Right ventricle myocardium superior (tissue), 1 donor: ENCODE data around the gene LRMDA. TPM values are rescaled to one million over a fixed set of nuclear protein-coding genes. Genes with fewer than 3 reads are reported as not detected.

ENCODE experiments used
- ATAC-seq: fragments of 200-7000 bp; cut with Tn5 transposase; one replicate; pipeline ENCODE4 v1.9.1; 2020; ENCODE audit warnings: mild to moderate bottlenecking; ENCODE audit not compliant: poor library complexity
- DNase-seq: peaks from one replicate; pipeline ENCODE4 v3.0.0-alpha.2; 2020
- intact Hi-C: fragments of 100-400 bp; cut with DNase I; formaldehyde crosslinking; loops from one replicate; pipeline ENCODE4 v1.11.2; 2022
- total RNA-seq: library from RNA; stranded (reverse); fragmentation: NEBNext Ultra II Directional; extraction: Animal tissue kit (Norgen Biotek cat#: 25700); gene quantifications from one replicate; pipeline ENCODE4 v1.2.1, GENCODE V29; 2021
- donor health status: DM: no; HTN: yes; CAD: no; lungs with severe emphysema.

Gene LRMDA
- total RNA-seq, 1 donor from 2014 or later, result 26.3 TPM

DNA sequence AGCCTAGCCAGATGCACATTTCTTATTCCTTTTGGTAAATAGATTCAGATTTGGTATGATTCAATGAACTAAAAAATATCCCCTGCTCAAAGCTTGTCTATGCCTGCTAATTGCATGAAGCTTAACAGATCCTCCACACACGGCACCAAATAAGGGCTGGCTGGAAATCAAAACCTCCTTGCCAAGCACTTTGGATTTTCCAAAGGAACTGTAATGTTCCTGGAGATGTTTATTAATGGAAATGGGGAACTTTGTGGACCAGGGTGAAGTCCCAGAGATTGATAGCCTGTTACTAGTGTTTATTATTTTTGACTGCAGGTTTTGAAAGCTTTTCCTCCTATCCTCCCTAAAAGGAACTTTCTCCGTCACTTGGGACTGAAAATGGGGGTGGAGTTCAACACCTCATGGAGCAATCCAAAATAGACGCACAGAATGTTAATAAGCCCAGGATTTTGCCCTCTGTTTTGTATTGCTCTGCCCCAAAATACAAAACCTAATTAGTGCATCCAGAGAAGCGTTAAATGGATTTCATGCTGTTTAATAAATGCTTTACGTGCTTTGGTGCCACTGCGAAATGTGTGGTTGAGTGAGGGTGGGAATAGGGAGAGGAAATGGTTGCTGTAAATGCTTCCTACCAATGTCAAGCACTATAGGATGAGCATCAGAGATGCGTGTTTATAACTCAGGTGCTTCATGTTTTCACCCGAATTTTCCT, 1027.7 kb downstream of the LRMDA start:
- DNase-seq (no peak), ATAC-seq (peak; percentile 58)
- intact Hi-C loops, result no loop called here

DNA sequence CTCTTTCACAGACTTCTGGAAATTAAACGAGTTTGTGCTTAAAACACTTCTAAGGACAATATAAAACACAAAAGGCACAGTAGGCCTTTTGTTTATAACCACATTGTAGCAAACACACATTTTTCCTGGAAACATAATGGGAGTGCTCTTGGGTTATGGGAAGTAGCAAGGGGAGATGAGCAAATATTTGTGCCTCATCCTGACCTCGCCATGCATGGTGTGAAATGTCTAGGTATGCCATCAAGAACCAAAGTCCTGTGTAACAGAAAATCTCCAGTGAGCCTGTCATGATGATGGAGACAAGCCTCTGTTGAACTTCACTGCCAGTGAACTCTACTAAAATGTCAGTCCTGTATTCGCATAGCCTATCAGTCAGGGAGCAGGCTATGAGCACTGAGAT, 1029.6 kb downstream of the LRMDA start:
- ATAC-seq, result no peak
- no peak for DNase-seq
- intact Hi-C loops, result no loop called here

- DNase-seq (no peak), ATAC-seq (no peak)
- intact Hi-C loops, result no loop called here
Observed at GRCh38 chr10:76463111-76463510, 1031.7 kb downstream of the LRMDA start.

DNA sequence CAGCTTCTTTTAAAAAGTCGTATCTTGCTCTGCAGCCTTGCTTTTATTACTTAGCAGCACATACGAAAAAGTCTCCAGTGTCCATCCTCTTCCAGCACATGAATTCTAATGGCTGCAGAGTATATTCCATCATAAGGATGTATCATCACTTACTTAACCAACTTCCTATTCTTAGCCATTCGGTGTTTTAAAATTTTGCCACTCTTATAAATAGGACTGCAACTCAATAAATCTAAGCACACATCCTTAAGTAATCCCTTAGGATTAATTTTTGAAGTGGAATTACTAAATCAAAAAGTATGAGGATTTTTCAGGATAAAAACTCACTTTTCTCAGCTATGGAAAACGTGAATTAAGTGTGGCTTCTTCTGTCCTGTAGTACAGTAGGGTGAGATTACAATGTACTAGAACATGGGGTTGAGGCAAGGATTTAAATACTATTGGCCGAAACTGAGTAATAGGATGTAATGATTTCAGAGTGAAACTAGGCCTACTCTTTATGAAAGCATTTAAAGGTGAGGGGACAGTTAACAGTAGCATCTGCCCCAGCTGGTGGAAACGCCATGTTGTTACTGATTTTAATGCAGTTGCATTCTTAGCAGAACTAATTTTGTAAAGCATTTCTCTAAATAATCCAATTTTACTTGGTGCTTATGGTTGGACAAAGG, 1035.5 kb downstream of the LRMDA start:
- DNase-seq, result no peak
- no peak for ATAC-seq
- intact Hi-C loops, result no loop called here

DNA sequence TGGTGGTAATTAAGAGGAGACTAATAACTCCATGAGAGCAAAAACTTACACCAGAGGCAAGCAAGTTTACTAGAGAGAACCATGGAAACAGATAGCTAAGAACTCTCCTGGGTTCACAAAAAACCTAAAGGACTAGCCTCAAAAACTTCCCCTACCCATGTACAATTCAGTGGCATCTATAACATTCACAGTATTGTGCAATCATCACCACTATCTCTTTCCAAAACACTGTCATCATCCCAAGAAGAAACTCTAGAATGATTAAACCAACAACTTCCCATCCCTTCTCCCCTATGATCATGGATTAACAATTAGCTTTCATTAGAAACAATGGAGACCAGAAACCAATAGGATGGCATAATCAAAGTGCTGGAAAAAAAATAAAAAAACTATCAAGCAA, 1038.3 kb downstream of the LRMDA start:
- intact Hi-C loops, result no loop called here
- DNase-seq (no peak), ATAC-seq (no peak)

- no peak for ATAC-seq
Observed at GRCh38 chr10:76479103-76479790, 1047.8 kb downstream of the LRMDA start.

GRCh38 chr10:76481178-76481577, 1049.8 kb downstream of the LRMDA start:
- ATAC-seq (no peak), DNase-seq (no peak)
- intact Hi-C loops, result no loop called here

More at GRCh38 chr10:76479103-76479790, 1047.8 kb downstream of the LRMDA start:
- DNase-seq, result no peak
- intact Hi-C loops, result no loop called here

DNA sequence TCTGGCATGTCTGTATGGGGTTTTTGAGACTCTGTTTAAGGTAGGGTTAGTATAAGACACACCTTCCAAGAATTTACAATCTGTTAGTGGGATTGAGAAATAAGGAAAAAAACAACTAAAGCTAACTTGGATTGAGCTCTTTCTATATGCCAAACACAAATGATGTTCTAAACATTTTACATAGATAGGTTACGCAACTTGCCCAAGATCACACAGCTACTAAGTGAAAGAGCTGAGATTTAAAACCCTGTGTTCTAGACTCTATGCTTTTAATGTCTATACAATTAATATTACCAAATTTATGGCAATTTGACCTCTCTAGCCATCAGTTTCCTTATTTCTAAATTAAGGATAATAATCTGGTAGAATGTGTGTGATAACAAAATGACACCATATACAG, 1056.2 kb downstream of the LRMDA start:
- ATAC-seq (no peak), DNase-seq (no peak)
- intact Hi-C loops, result no loop called here

- DNase-seq, result no peak
- intact Hi-C loops, result no loop called here
- ATAC-seq, result no peak
Observed at GRCh38 chr10:76488602-76489001, 1057.2 kb downstream of the LRMDA start.

DNA sequence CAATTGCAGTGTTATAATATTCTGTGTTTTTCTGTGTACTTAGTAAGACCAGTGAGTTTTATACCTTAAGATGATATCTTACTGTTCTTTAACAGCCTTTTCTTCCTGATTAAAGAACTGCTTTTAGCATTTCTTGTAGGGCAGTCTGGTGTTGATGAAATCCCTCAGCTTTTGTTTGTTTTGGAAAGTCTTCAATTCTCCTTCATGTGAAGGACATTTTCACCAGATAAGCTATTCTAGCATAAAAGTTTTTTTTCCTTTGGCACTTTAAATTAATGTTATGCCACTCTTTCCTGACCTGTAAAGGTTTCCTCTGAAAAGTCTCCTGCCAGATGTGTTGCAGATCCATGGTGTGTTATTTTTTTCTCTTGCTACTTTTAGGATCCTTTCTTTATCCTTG, 1059.8 kb downstream of the LRMDA start:
- DNase-seq (no peak), ATAC-seq (no peak)
- intact Hi-C loops, result no loop called here

- DNase-seq (no peak), ATAC-seq (no peak)
- intact Hi-C loops, result no loop called here
Observed at GRCh38 chr10:76492026-76492425, 1060.6 kb downstream of the LRMDA start.

GRCh38 chr10:76492678-76493472, 1061.5 kb downstream of the LRMDA start:
- no peak for DNase-seq
- ATAC-seq, result no peak
- intact Hi-C loops, result no loop called here

GRCh38 chr10:76497666-76498065, 1066.2 kb downstream of the LRMDA start:
- ATAC-seq (no peak), DNase-seq (no peak)
- intact Hi-C loops, result no loop called here

GRCh38 chr10:76504823-76505222, 1073.4 kb downstream of the LRMDA start:
- no peak for DNase-seq
- ATAC-seq, result no peak
- intact Hi-C loops, result no loop called here

DNA sequence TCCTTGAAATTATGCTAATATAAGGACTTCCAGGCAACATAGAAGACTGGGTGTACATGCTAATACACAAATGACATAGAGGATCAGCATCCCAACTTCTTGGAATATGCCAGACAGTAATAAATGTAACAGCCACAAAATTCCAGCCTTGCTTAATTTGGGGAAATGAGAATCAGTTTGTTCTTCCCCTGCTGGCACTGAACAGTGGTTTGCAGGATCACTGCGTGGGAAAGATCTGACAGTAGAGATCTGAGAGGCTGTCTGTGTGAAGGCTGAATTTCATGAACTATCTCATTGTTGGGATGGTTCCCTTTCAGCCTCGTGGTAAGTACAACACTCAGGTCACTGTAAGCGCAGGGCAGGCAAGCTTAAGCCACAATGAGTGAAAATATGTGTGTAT, 1078.0 kb downstream of the LRMDA start:
- DNase-seq (no peak), ATAC-seq (no peak)
- intact Hi-C loops, result no loop called here

- no peak for DNase-seq
- intact Hi-C loops, result no loop called here
- no peak for ATAC-seq
Observed at GRCh38 chr10:76514321-76514720, 1082.9 kb downstream of the LRMDA start.

DNA sequence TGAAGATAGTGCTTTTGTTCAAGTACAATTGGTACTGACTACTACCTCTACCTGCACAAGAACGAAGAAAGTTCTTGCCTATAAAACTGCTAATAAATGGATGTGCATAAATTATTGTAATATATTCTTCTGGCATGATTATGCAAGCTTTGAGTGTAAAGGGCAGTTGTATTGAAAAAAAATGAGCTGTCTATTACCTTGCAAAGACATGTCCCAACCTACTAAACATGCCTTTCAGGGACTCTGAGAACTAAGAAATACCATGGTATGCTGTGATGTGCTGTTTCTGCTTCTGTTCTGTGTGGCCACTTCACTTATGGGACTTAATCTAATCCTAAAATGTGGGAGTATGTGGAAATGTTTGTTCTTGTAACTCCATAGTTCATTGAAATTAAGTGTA, 1083.4 kb downstream of the LRMDA start:
- intact Hi-C loops, result no loop called here

GRCh38 chr10:76522547-76522946, 1091.1 kb downstream of the LRMDA start:
- intact Hi-C loops, result no loop called here
- DNase-seq, result no peak
- no peak for ATAC-seq

More for the DNA sequence above, 1083.4 kb downstream of the LRMDA start:
- DNase-seq, result no peak
- ATAC-seq, result no peak

- ATAC-seq, result no peak
- intact Hi-C loops, result no loop called here
- no peak for DNase-seq
Observed at GRCh38 chr10:76523246-76523645, 1091.8 kb downstream of the LRMDA start.
